H1 (cell line): ENCODE results near the gene RELT. TPM values are rescaled to one million over a fixed set of nuclear protein-coding genes. Genes with fewer than 3 reads are reported as not detected.

ENCODE experiments used
- CTCF ChIA-PET: fragments of 300-600 bp; sonication (Branson Sonifier 250); formaldehyde crosslinking; loops from one replicate; lab custom pipeline; 2021; ENCODE audit not compliant: partially characterized antibody; lab: Charles Lee
- POLR2A ChIA-PET: fragments of 300-600 bp; sonication (Branson Sonifier 250); formaldehyde crosslinking; loops from one replicate; lab custom pipeline; 2021; ENCODE audit warnings: inconsistent platforms; ENCODE audit not compliant: partially characterized antibody; lab: Charles Lee
- DNase-seq, 2 experiments: peaks; one replicate each; pipeline versions ENCODE4 v3.0.0 to v3.0.0-alpha.2; 2010 to 2022; ENCODE audit warnings: low spot score in 2 of 2, low read depth in 1 of 2, mixed read lengths in 1 of 2
- FAIRE-seq: peaks from 2 replicates; lab custom pipeline; 2011; peaks lifted over from hg19 to GRCh38; lab: Jason Lieb, UNC
- H2AFZ ChIP-seq: 2 replicates; pipeline ENCODE4 v1.8.1; 2012; ENCODE audit warnings: low read length, inconsistent platforms
- H2AK5ac ChIP-seq: 2 replicates; pipeline ENCODE4 v1.6.1; 2013; ENCODE audit warnings: low read depth, low read length
- H2BK120ac ChIP-seq: replicated peaks from 2 replicates; pipeline ENCODE3; 2013; ENCODE audit warnings: low read depth, low read length, inconsistent platforms
- H2BK12ac ChIP-seq: 2 replicates; pipeline ENCODE4 v1.6.1; 2013; ENCODE audit warnings: low read depth, low read length
- H2BK15ac ChIP-seq: 2 replicates; pipeline ENCODE4 v1.6.1; 2013; ENCODE audit warnings: low read length
- H2BK20ac ChIP-seq: 2 replicates; pipeline ENCODE4 v1.6.1; 2013; ENCODE audit warnings: low read length
- H2BK5ac ChIP-seq: 2 replicates; pipeline ENCODE4 v1.6.1; 2013; ENCODE audit warnings: low read depth, low read length
- H3K14ac ChIP-seq: 2 replicates; pipeline ENCODE4 v1.6.1; 2013; ENCODE audit warnings: inconsistent platforms; ENCODE audit not compliant: insufficient read length
- H3K18ac ChIP-seq: 2 replicates; pipeline ENCODE4 v1.6.1; 2013; ENCODE audit warnings: low read length; ENCODE audit errors: extremely low read depth
- H3K23ac ChIP-seq: 2 replicates; pipeline ENCODE4 v1.6.1; 2013; ENCODE audit warnings: inconsistent platforms; ENCODE audit not compliant: insufficient read length
- H3K23me2 ChIP-seq: 2 replicates; pipeline ENCODE4 v1.6.1; 2013; ENCODE audit warnings: low read depth, low read length
- H3K27ac ChIP-seq: 2 replicates; pipeline ENCODE4 v1.6.1; 2011; ENCODE audit warnings: low read depth, low read length, inconsistent platforms
- H3K27me3 ChIP-seq, 4 experiments: replicated peaks in 1 of 4; 1 replicate in 1 of 4; 2 replicates in 3 of 4; pipeline versions ENCODE4 v1.6.1 to v1.8.1; 2011 to 2013; ENCODE audit warnings: low read length in 3 of 4, mild to moderate bottlenecking in 3 of 4, inconsistent platforms in 2 of 4, mixed read lengths in 2 of 4, moderate library complexity in 1 of 4; ENCODE audit not compliant: control insufficient read depth in 3 of 4, insufficient read depth in 3 of 4; ENCODE audit errors: extremely low read depth in 1 of 4
- H3K36me3 ChIP-seq, 4 experiments: 2 replicates each; pipeline versions ENCODE4 v1.6.1 to v1.8.1; 2011 to 2013; ENCODE audit warnings: mild to moderate bottlenecking in 4 of 4, low read length in 3 of 4, moderate library complexity in 2 of 4, control low read depth in 1 of 4, inconsistent platforms in 1 of 4; ENCODE audit not compliant: insufficient read depth in 4 of 4, control insufficient read depth in 2 of 4
- H3K4ac ChIP-seq: replicated peaks from 2 replicates; pipeline ENCODE3; 2013; ENCODE audit warnings: low read length, low read depth, mixed read lengths, inconsistent platforms; ENCODE audit not compliant: insufficient read length
- H3K4me1 ChIP-seq, 4 experiments: replicated peaks in 1 of 4; 1 replicate in 1 of 4; 2 replicates in 3 of 4; pipeline versions ENCODE4 v1.6.1 to v1.8.1; 2011 to 2013; ENCODE audit warnings: low read length in 3 of 4, inconsistent platforms in 2 of 4, mixed read lengths in 1 of 4; ENCODE audit not compliant: insufficient read depth in 4 of 4, control insufficient read depth in 3 of 4
- H3K4me2 ChIP-seq, 2 experiments: 2 replicates each; pipeline versions ENCODE4 v1.6.1 to v1.8.1; 2011 to 2013; ENCODE audit warnings: low read depth in 2 of 2, low read length in 2 of 2, control low read depth in 1 of 2, inconsistent platforms in 1 of 2, mild to moderate bottlenecking in 1 of 2; ENCODE audit not compliant: insufficient read depth in 1 of 2
- H3K4me3 ChIP-seq, 4 experiments: fragments of 200-600, 300-600 bp in 1 of 4; sonication (generic), shearing (Covaris generic), sonication (Bioruptor Twin) in 1 of 4; 2 replicates each; pipeline versions ENCODE4 v1.5.1 to v1.8.1; 2011 to 2016; ENCODE audit warnings: low read length in 4 of 4, low read depth in 3 of 4, control low read depth in 2 of 4, inconsistent platforms in 2 of 4, mild to moderate bottlenecking in 2 of 4, mixed read lengths in 1 of 4, moderate library complexity in 1 of 4; ENCODE audit not compliant: insufficient read depth in 2 of 4; ENCODE audit errors: extremely low read depth in 1 of 4
- H3K56ac ChIP-seq: replicated peaks from 2 replicates; pipeline ENCODE3; 2013; ENCODE audit warnings: low read depth, mild to moderate bottlenecking, mixed read lengths, low read length, inconsistent platforms; ENCODE audit not compliant: insufficient read length
- H3K79me1 ChIP-seq: 2 replicates; pipeline ENCODE4 v1.6.1; 2013; ENCODE audit warnings: low read depth, low read length, control low read depth
- H3K79me2 ChIP-seq, 2 experiments: 2 replicates each; pipeline versions ENCODE4 v1.6.1 to v1.8.1; 2012 to 2013; ENCODE audit warnings: low read length in 2 of 2, mild to moderate bottlenecking in 2 of 2, inconsistent platforms in 1 of 2; ENCODE audit not compliant: insufficient read depth in 2 of 2, control insufficient read depth in 1 of 2
- H3K9ac ChIP-seq, 4 experiments: replicated peaks in 1 of 4; 1 replicate in 1 of 4; 2 replicates in 3 of 4; pipeline versions ENCODE4 v1.6.1 to v1.8.1; 2011 to 2013; ENCODE audit warnings: low read depth in 3 of 4, low read length in 3 of 4, control low read depth in 2 of 4, mild to moderate bottlenecking in 2 of 4, moderate library complexity in 2 of 4, inconsistent platforms in 1 of 4; ENCODE audit errors: extremely low read depth in 1 of 4
- H3K9me3 ChIP-seq, 2 experiments: 2 replicates each; pipeline versions ENCODE4 v1.6.1 to v1.8.1; 2012 to 2013; ENCODE audit warnings: mild to moderate bottlenecking in 2 of 2, moderate library complexity in 2 of 2, control low read depth in 1 of 2, inconsistent platforms in 1 of 2, low read depth in 1 of 2, low read length in 1 of 2, mixed read lengths in 1 of 2; ENCODE audit not compliant: insufficient read depth in 2 of 2
- H4K20me1 ChIP-seq, 2 experiments: replicated peaks in 1 of 2; 2 replicates each; pipeline versions ENCODE3 to v1.8.1; 2011 to 2013; ENCODE audit warnings: inconsistent platforms in 2 of 2, low read length in 2 of 2, mild to moderate bottlenecking in 1 of 2; ENCODE audit not compliant: insufficient read depth in 2 of 2, control insufficient read depth in 1 of 2
- H4K5ac ChIP-seq: 2 replicates; pipeline ENCODE4 v1.6.1; 2013; ENCODE audit warnings: low read length, low read depth, mixed read lengths, inconsistent platforms; ENCODE audit not compliant: insufficient read length
- H4K8ac ChIP-seq: 2 replicates; pipeline ENCODE4 v1.8.0; 2013; ENCODE audit warnings: mild to moderate bottlenecking, moderate library complexity, low read length, inconsistent platforms; ENCODE audit not compliant: insufficient read depth; ENCODE audit errors: extremely low read depth
- H4K91ac ChIP-seq: replicated peaks from 2 replicates; pipeline ENCODE3; 2013; ENCODE audit warnings: low read length, mixed read lengths, inconsistent platforms; ENCODE audit not compliant: insufficient read length
- CTBP2 ChIP-seq: IDR thresholded peaks from 2 replicates; pipeline ENCODE4 v1.7.0; 2011; ENCODE audit warnings: borderline replicate concordance, mild to moderate bottlenecking, moderate library complexity, mixed read lengths, low read length; ENCODE audit not compliant: insufficient read depth, insufficient read length
- HDAC2 ChIP-seq, 2 experiments: fragments of 300-600 bp in 1 of 2; sonication (generic) in 1 of 2; IDR thresholded peaks; 2 replicates each; pipeline ENCODE4 v1.6.1; 2011 to 2012; ENCODE audit warnings: low read depth in 2 of 2, low read length in 2 of 2, mild to moderate bottlenecking in 2 of 2, moderate library complexity in 2 of 2, borderline replicate concordance in 1 of 2, inconsistent platforms in 1 of 2
- KDM5A ChIP-seq: fragments of 200-600 bp; IDR thresholded peaks from 2 replicates; pipeline ENCODE4 v1.7.1; 2012; ENCODE audit warnings: mild to moderate bottlenecking, low read length, inconsistent platforms, mixed read lengths
- NRF1 ChIP-seq: IDR thresholded peaks from 2 replicates; pipeline ENCODE4 v1.6.1; 2011; ENCODE audit warnings: mild to moderate bottlenecking, low read depth, low read length, improper control_type of control experiment
- RNF2 ChIP-seq: fragments of 200-900, 300-1000 bp; sonication (generic); IDR thresholded peaks from 2 replicates; pipeline ENCODE4 v1.7.1; 2016; ENCODE audit warnings: borderline replicate concordance, low read depth, mild to moderate bottlenecking, antibody characterized with exemption, low read length; ENCODE audit not compliant: poor library complexity, severe bottlenecking; ENCODE audit errors: missing control alignments
- SAP30 ChIP-seq: fragments of 300-600 bp; sonication (generic); IDR thresholded peaks from 2 replicates; pipeline ENCODE4 v1.7.1; 2012; ENCODE audit warnings: low read length, moderate library complexity, mild to moderate bottlenecking, inconsistent platforms; ENCODE audit not compliant: insufficient read depth, insufficient replicate concordance
- SIN3A ChIP-seq, 2 experiments: IDR thresholded peaks in 1 of 2; conservative IDR thresholded peaks in 1 of 2; 2 replicates each; pipeline ENCODE4 v1.6.1; 2011 to 2012; ENCODE audit warnings: low read length in 2 of 2, improper control_type of control experiment in 1 of 2, low read depth in 1 of 2, mild to moderate bottlenecking in 1 of 2
- SRF ChIP-seq: IDR thresholded peaks from 2 replicates; pipeline ENCODE4 v1.6.1; 2011; ENCODE audit warnings: mild to moderate bottlenecking, low read depth, low read length, moderate library complexity
- YY1 ChIP-seq: IDR thresholded peaks from 2 replicates; pipeline ENCODE4 v1.6.1; 2011; ENCODE audit warnings: low read depth, mild to moderate bottlenecking, low read length
- WGBS, 2 experiments: shearing (Covaris generic) in 1 of 2; methylation state at CpG; one replicate each; pipeline versions ENCODE4 v1.1.6 to v1.1.7; 2013 to 2015; ENCODE audit warnings: low lambda C conversion rate in 2 of 2, mixed read lengths in 2 of 2, inconsistent platforms in 1 of 2, low coverage in 1 of 2, missing lambda C conversion rate in 1 of 2; ENCODE audit not compliant: insufficient replicate concordance in 2 of 2, insufficient coverage in 1 of 2, insufficient read length in 1 of 2; ENCODE audit errors: extremely low coverage in 1 of 2, missing lambda C conversion rate in 1 of 2; 5-methylcytosine and 5-hydroxymethylcytosine counted together
- polyA plus RNA-seq, 7 experiments: library from polyadenylated mRNA; depleted of rRNA in 3 of 7; stranded (reverse) in 5 of 7; unstranded in 2 of 7; fragments of >200 nt in 5 of 7; fragments of 200-250 nt in 2 of 7; gene quantifications; 1 replicate in 5 of 7; 2 replicates in 1 of 7; 4 replicates in 1 of 7; pipeline versions ENCODE4 v1.2.1 to v1.2.3, GENCODE V29; 2011 to 2013; ENCODE audit warnings: missing spikeins in 2 of 7, mixed read lengths in 2 of 7
- total RNA-seq: library from RNA; stranded (reverse); fragmentation: NEBNext Ultra II Directional; extraction: Animal tissue kit (Norgen Biotek cat#: 25700); gene quantifications from 2 replicates; pipeline ENCODE4 v1.2.1, GENCODE V29; 2021

RELT gene
- total and polyA plus RNA-seq, 2 of the 8 experiments (the other 6 are each of a cell fraction or from before 2014, with no cell fraction given): 3.4 to 5.7 TPM

- Histone ChIP-seq H3K14ac (no peak overlapping the region), H3K79me2 (no peaks in the 10 kb centered on the region), H3K4me2 (no peak overlapping the region), H4K5ac (no peak overlapping the region), H4K8ac (no peak overlapping the region), H2BK5ac (no peak overlapping the region), H2AFZ (no peak overlapping the region), H2BK20ac (no peak overlapping the region), H3K4me1 (peaks cover 0 to 3% (median under 1%) of the 10 kb centered on the region in 4 experiments; a peak in 4 of 7 replicates), H2BK15ac (no peak overlapping the region), H3K9ac (no peak overlapping the region), H3K9me3 (no peaks in the 10 kb centered on the region), H3K79me1 (no peaks in the 10 kb centered on the region), H3K27ac (no peak overlapping the region), H3K4me3 (no peak overlapping the region), H3K4ac (no peak overlapping the region), H3K23me2 (peaks cover 3% of the 10 kb centered on the region; the same call in 1 of the 2 replicates), H2BK12ac (no peak overlapping the region), H3K27me3 (peaks cover 0 to 4% (median 2%) of the 10 kb centered on the region in 4 experiments; a peak in 4 of 7 replicates), H3K23ac (no peak overlapping the region), H3K18ac (no peak overlapping the region), H3K36me3 (no peaks in the 10 kb centered on the region), H4K20me1 (peaks cover 3 to 5% of the 10 kb centered on the region in 2 experiments), H3K56ac (no peak overlapping the region), H2BK120ac (no peak overlapping the region), H4K91ac (no peak overlapping the region), H2AK5ac (no peak overlapping the region)
- DNase-seq (no peak), FAIRE-seq (no peak)
- CTCF ChIA-PET: interaction anchor here (0.7 to 59.1 kb wide), 5 partner anchors 9 to 151 kb away, joined by 3 to 1456 read pairs (median 5); partner anchors contain the start of gene RELT
- TF ChIP-seq NRF1: no peak
- no peak for TF ChIP-seq YY1
- TF ChIP-seq HDAC2 (IDR thresholded peaks at IDR 0.05; ENCODE audit: borderline replicate concordance in 1 of 2, low read depth in 2 of 2, low read length in 2 of 2): no peak
- TF ChIP-seq SIN3A (conservative IDR thresholded peaks at IDR 0.05 in 1 of 2, IDR thresholded peaks at IDR 0.05 in 1 of 2; ENCODE audit: low read depth in 1 of 2, low read length in 2 of 2): no peak
- no peak for TF ChIP-seq SRF
- no peak for TF ChIP-seq RNF2
- no peak for TF ChIP-seq SAP30
- no peak for TF ChIP-seq CTBP2
- no peak for TF ChIP-seq KDM5A
- POLR2A ChIA-PET: interaction anchor here (1.0 kb wide), 1 partner anchor 22 kb away, joined by 3 read pairs; no protein-coding TSS in a partner anchor
- WGBS, 2 experiments: 95% methylated on average over 4 of the region's 4 CpGs; no CpG with 5 or more reads in 1 of the 2 experiments
Measured at GRCh38 chr11:73366265-73366610, 10.0 kb upstream of the RELT start.
